ENCODE data around the gene SH3BP5.

Gene SH3BP5

GRCh38 chr3:15289661-15290060, 42.7 kb downstream of the SH3BP5 start:
- no peak for TF ChIP-seq CTCF (IDR thresholded peaks at IDR 0.05; ENCODE audit: control insufficient read depth, insufficient read depth, low read depth, low read length, missing control alignments)
- no peak for DNase-seq (ENCODE audit: low read depth)
- H3K4me3 ChIP-seq (ENCODE audit: control insufficient read depth, low read depth, low read length) = no peak overlapping the region

GRCh38 chr3:15288331-15289035, 43.9 kb downstream of the SH3BP5 start:
- TF ChIP-seq CTCF (IDR thresholded peaks at IDR 0.05; ENCODE audit: control insufficient read depth, insufficient read depth, low read depth, low read length, missing control alignments) = no peak
- no peak overlapping the region for H3K4me3 ChIP-seq (ENCODE audit: control insufficient read depth, low read depth, low read length)
- no peak for DNase-seq (ENCODE audit: low read depth)

- peak; percentile 79 for DNase-seq (ENCODE audit: low read depth)
- H3K4me3 ChIP-seq (ENCODE audit: control insufficient read depth, low read depth, low read length) = no peak overlapping the region
- TF ChIP-seq CTCF (IDR thresholded peaks at IDR 0.05; ENCODE audit: control insufficient read depth, insufficient read depth, low read depth, low read length, missing control alignments) = no peak
These were observed 44.6 kb downstream of the SH3BP5 start for GRCh38 chr3:15287565-15288330.

GRCh38 chr3:15286022-15286421, 46.4 kb downstream of the SH3BP5 start:
- no peak for DNase-seq (ENCODE audit: low read depth)
- TF ChIP-seq CTCF (IDR thresholded peaks at IDR 0.05; ENCODE audit: control insufficient read depth, insufficient read depth, low read depth, low read length, missing control alignments) = no peak
- H3K4me3 ChIP-seq (ENCODE audit: control insufficient read depth, low read depth, low read length) = no peak overlapping the region

GRCh38 chr3:15284121-15284889, 48.1 kb downstream of the SH3BP5 start:
- no peak for DNase-seq (ENCODE audit: low read depth)
- H3K4me3 ChIP-seq (ENCODE audit: control insufficient read depth, low read depth, low read length) = no peak overlapping the region
- TF ChIP-seq CTCF (IDR thresholded peaks at IDR 0.05; ENCODE audit: control insufficient read depth, insufficient read depth, low read depth, low read length, missing control alignments) = no peak

GRCh38 chr3:15283702-15284101, 48.7 kb downstream of the SH3BP5 start:
- no peak for TF ChIP-seq CTCF (IDR thresholded peaks at IDR 0.05; ENCODE audit: control insufficient read depth, insufficient read depth, low read depth, low read length, missing control alignments)
- H3K4me3 ChIP-seq (ENCODE audit: control insufficient read depth, low read depth, low read length) = no peak overlapping the region
- no peak for DNase-seq (ENCODE audit: low read depth)
